Caco-2 (cell line): ENCODE measurements around the gene TXNIP. TPM values are rescaled to one million over a fixed set of nuclear protein-coding genes. Genes with fewer than 3 reads are reported as not detected.

ENCODE experiments used
- BruUV-seq: library from RNA; stranded (reverse); fragments of 400-500 nt; replicated peaks from 2 replicates; lab custom pipeline; 2021; lab: Mats Ljungman, UMichigan
- CTCF ChIA-PET: fragments of 300-600 bp; sonication (Branson Sonifier 250); formaldehyde crosslinking; loops from one replicate; lab custom pipeline; 2022; ENCODE audit warnings: antibody characterized with exemption; lab: Charles Lee
- POLR2A ChIA-PET: fragments of 300-600 bp; sonication (Branson Sonifier 250); formaldehyde crosslinking; loops from one replicate; lab custom pipeline; 2022; ENCODE audit warnings: antibody characterized with exemption; lab: Charles Lee
- DNase-seq, 2 experiments: peaks; one replicate each; pipeline versions ENCODE4 v3.0.0 to v3.0.0-alpha.2; 2020 to 2022
- H3K27me3 ChIP-seq: replicated peaks from 2 replicates; pipeline ENCODE4 v1.6.0; 2011; ENCODE audit warnings: low read length; ENCODE audit not compliant: control insufficient read depth, insufficient read depth
- H3K36me3 ChIP-seq: 2 replicates; pipeline ENCODE4 v1.5.1; 2011; ENCODE audit warnings: low read length; ENCODE audit not compliant: control insufficient read depth, insufficient read depth
- H3K4me1 ChIP-seq: fragments of 250-450 bp; sonication (Bioruptor Pico); 2 replicates; pipeline ENCODE4 v1.5.1; 2020; ENCODE audit warnings: mild to moderate bottlenecking
- H3K4me3 ChIP-seq: 2 replicates; pipeline ENCODE4 v1.5.1; 2011; ENCODE audit warnings: low read depth, mild to moderate bottlenecking, control low read depth, low read length
- H3K9me3 ChIP-seq: fragments of 250-450 bp; sonication (Bioruptor Pico); 2 replicates; pipeline ENCODE4 v1.5.1; 2020; ENCODE audit warnings: mild to moderate bottlenecking, moderate library complexity
- H3K27ac Mint-ChIP-seq: one replicate; pipeline ENCODE4 v1.8.0; 2022; ENCODE audit warnings: mixed read lengths; ENCODE audit not compliant: unreplicated experiment
- H3K27me3 Mint-ChIP-seq: one replicate; pipeline ENCODE4 v1.8.0; 2022; ENCODE audit warnings: mixed read lengths; ENCODE audit not compliant: insufficient read depth, unreplicated experiment
- H3K36me3 Mint-ChIP-seq: one replicate; pipeline ENCODE4 v1.8.0; 2022; ENCODE audit warnings: mild to moderate bottlenecking, mixed read lengths; ENCODE audit not compliant: insufficient read depth, unreplicated experiment
- H3K4me1 Mint-ChIP-seq: one replicate; pipeline ENCODE4 v1.8.0; 2022; ENCODE audit warnings: low read depth, mixed read lengths; ENCODE audit not compliant: unreplicated experiment
- H3K4me3 Mint-ChIP-seq: one replicate; pipeline ENCODE4 v1.8.0; 2022; ENCODE audit warnings: mild to moderate bottlenecking, moderate library complexity, mixed read lengths; ENCODE audit not compliant: unreplicated experiment
- H3K9me3 Mint-ChIP-seq: one replicate; pipeline ENCODE4 v1.8.0; 2022; ENCODE audit warnings: mixed read lengths; ENCODE audit not compliant: unreplicated experiment
- intact Hi-C: fragments of 100-400 bp; cut with micrococcal nuclease; formaldehyde crosslinking; loops from one replicate; pipeline ENCODE4 v1.10.0; 2022; ENCODE audit not compliant: unreplicated experiment
- total RNA-seq: library from RNA; stranded (reverse); gene quantifications from 2 replicates; pipeline ENCODE4 v1.2.3, GENCODE V29; 2022
- TF ChIP-seq, protein P1 (sequence below), 2 experiments: fragments of 200-600 bp in 1 of 2; IDR thresholded peaks; 1 replicate in 1 of 2; 2 replicates in 1 of 2; pipeline versions ENCODE4 v1.5.1 to v1.8.0; 2011 to 2022; ENCODE audit warnings: antibody characterized with exemption in 1 of 2, control low read depth in 1 of 2, inconsistent platforms in 1 of 2, low read depth in 1 of 2, low read length in 1 of 2, mild to moderate bottlenecking in 1 of 2, moderate library complexity in 1 of 2; ENCODE audit not compliant: insufficient read depth in 1 of 2, severe bottlenecking in 1 of 2, unreplicated experiment in 1 of 2

TXNIP gene
- total RNA-seq, 1 experiment from 2014 or later = 27.5 TPM

- H3K4me3 Mint-ChIP-seq = no peak overlapping the region
- ChIA-PET POLR2A (interaction anchor here (0.6 to 1.9 kb wide), 3 partner anchors 13 to 32 kb away, joined by 4 to 8 read pairs (median 7); partner anchors contain the start of genes ANKRD34A and POLR3GL), CTCF (interaction anchor here (0.6 to 3.1 kb wide), 12 partner anchors 14 to 118 kb away, joined by 3 to 22 read pairs (median 6); partner anchors contain the start of genes ANKRD34A, LIX1L, PEX11B and PIAS3)
- BruUV-seq = no TSS peak
- Histone ChIP-seq H3K27me3 (no peaks in the 10 kb centered on the region), H3K4me1 (peaks cover 32% of the 10 kb centered on the region), H3K4me3 (no peak overlapping the region), H3K9me3 (no peaks in the 10 kb centered on the region), H3K36me3 (no peaks in the 10 kb centered on the region)
- TF ChIP-seq, protein P1, sequence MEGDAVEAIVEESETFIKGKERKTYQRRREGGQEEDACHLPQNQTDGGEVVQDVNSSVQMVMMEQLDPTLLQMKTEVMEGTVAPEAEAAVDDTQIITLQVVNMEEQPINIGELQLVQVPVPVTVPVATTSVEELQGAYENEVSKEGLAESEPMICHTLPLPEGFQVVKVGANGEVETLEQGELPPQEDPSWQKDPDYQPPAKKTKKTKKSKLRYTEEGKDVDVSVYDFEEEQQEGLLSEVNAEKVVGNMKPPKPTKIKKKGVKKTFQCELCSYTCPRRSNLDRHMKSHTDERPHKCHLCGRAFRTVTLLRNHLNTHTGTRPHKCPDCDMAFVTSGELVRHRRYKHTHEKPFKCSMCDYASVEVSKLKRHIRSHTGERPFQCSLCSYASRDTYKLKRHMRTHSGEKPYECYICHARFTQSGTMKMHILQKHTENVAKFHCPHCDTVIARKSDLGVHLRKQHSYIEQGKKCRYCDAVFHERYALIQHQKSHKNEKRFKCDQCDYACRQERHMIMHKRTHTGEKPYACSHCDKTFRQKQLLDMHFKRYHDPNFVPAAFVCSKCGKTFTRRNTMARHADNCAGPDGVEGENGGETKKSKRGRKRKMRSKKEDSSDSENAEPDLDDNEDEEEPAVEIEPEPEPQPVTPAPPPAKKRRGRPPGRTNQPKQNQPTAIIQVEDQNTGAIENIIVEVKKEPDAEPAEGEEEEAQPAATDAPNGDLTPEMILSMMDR (IDR thresholded peaks at IDR 0.05; ENCODE audit: insufficient read depth in 1 of 2, low read depth in 1 of 2, low read length in 1 of 2, severe bottlenecking in 1 of 2, unreplicated experiment in 1 of 2) = peak; percentile 86 to 87
- no peaks in the 10 kb centered on the region for H3K36me3 Mint-ChIP-seq
- H3K27me3 Mint-ChIP-seq = no peaks in the 10 kb centered on the region
- no peak overlapping the region for H3K27ac Mint-ChIP-seq
- H3K4me1 Mint-ChIP-seq = no peaks in the 10 kb centered on the region
- DNase-seq = peak; percentile 68 to 77
- no peaks in the 10 kb centered on the region for H3K9me3 Mint-ChIP-seq
- intact Hi-C loops = loop anchor here (1.0 to 5.0 kb wide), 4 partner anchors 30 to 85 kb away; partner anchors contain the start of gene RBM8A
Measured at GRCh38 chr1:145977486-145978470, 18.6 kb downstream of the TXNIP start.

DNA sequence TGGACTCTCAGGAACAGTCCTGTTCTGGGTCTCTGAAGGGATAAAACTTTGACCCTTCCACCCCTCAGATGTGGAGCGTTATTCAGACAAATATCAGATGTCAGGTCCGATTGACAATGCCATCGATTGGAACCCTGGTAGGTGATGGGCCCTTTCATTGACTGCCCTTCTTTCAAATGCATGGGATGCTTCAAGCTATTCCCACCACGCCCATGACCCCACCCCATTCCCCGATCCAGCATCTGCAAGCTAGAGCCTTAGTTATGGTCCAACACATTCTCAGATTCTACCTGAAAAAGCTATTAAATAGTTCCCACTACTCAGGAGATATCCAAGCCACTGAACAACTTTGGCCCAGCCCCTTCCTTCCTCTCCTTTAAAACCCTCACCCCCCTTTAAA lies 19.4 kb downstream of the TXNIP start:
- Mint-ChIP-seq H3K36me3 (no peaks in the 10 kb centered on the region), H3K27me3 (no peaks in the 10 kb centered on the region), H3K27ac (no peak overlapping the region), H3K4me3 (no peak overlapping the region), H3K9me3 (no peaks in the 10 kb centered on the region), H3K4me1 (no peaks in the 10 kb centered on the region)
- Histone ChIP-seq H3K4me3 (no peak overlapping the region), H3K4me1 (peaks cover 32% of the 10 kb centered on the region), H3K27me3 (no peaks in the 10 kb centered on the region), H3K36me3 (no peaks in the 10 kb centered on the region), H3K9me3 (no peaks in the 10 kb centered on the region)
- TF ChIP-seq, protein P1 (IDR thresholded peaks at IDR 0.05; ENCODE audit: insufficient read depth in 1 of 2, low read depth in 1 of 2, low read length in 1 of 2, severe bottlenecking in 1 of 2, unreplicated experiment in 1 of 2) = no peak
- no TSS peak for BruUV-seq
- ChIA-PET CTCF (interaction anchor here (0.6 to 3.1 kb wide), 8 partner anchors 13 to 131 kb away, joined by 3 to 22 read pairs (median 7); partner anchors contain the start of genes ANKRD34A, LIX1L, NUDT17 and PIAS3), POLR2A (no interaction called here)
- no peak for DNase-seq
- intact Hi-C loops = loop anchor here (1.0 to 5.0 kb wide), 4 partner anchors 30 to 85 kb away; partner anchors contain the start of gene RBM8A

DNA sequence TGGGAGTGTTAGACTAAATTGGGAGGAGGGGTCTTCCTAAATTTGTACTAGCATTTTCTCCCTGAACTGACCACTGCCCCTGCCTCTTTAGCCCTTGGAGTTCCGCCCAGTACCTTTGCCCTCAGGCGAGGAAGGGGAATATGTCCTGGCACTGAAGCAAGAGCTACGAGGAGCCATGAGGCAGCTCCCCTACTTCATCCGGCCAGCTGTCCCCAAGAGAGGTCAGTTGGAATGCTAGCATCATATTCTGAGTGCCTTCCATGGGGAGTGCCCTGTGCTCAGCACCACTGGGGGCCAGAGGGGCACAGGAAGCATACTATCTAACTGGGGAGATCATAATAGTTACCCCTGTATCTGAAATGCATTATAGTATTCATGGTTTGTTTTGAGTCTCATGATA lies 21.2 kb downstream of the TXNIP start:
- CTCF ChIA-PET = no interaction called here
- intact Hi-C loops = loop anchor here (5.0 kb wide), 1 partner anchor 48 kb away; the partner anchor contains the start of gene RBM8A
- H3K4me3 ChIP-seq = no peak overlapping the region
- Mint-ChIP-seq H3K9me3 (no peaks in the 10 kb centered on the region), H3K27me3 (no peaks in the 10 kb centered on the region), H3K27ac (no peak overlapping the region), H3K36me3 (no peaks in the 10 kb centered on the region), H3K4me1 (no peaks in the 10 kb centered on the region), H3K4me3 (no peak overlapping the region)
- TF ChIP-seq, protein P1 (IDR thresholded peaks at IDR 0.05; ENCODE audit: insufficient read depth in 1 of 2, low read depth in 1 of 2, low read length in 1 of 2, severe bottlenecking in 1 of 2, unreplicated experiment in 1 of 2) = no peak
- no peaks in the 10 kb centered on the region for H3K36me3 ChIP-seq
- no peak for DNase-seq
- peaks cover 24% of the 10 kb centered on the region for H3K4me1 ChIP-seq
- POLR2A ChIA-PET = interaction anchor here (0.5 kb wide), 1 partner anchor 65 kb away, joined by 6 read pairs; no protein-coding TSS in a partner anchor
- no peaks in the 10 kb centered on the region for H3K9me3 ChIP-seq
- no peaks in the 10 kb centered on the region for H3K27me3 ChIP-seq
- BruUV-seq = no TSS peak
